ENCODE data around the gene CNTRL. TPM values are rescaled to one million over a fixed set of nuclear protein-coding genes. Genes with fewer than 3 reads are reported as not detected.

Gene CNTRL
- total and polyA plus RNA-seq, 2 of the 8 experiments (the other 6 are each of a cell fraction or from before 2014, with no cell fraction given): 5.1 to 13.9 TPM

DNA sequence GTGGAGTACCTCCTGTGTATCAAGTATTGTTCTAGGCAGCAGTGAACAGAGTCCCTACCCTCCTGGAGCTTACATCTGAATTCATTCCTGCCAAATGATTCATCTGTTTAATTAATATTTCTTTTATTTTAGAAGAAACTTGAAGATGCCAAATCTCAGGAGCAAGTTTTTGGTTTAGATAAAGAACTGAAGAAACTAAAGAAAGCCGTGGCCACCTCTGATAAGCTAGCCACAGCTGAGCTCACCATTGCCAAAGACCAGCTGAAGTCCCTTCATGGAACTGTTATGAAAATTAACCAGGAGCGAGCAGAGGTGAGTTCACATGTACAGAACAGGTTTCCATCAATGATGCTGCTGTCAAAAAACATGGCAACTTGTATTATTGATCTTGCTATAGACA is 69.0 kb downstream of the CNTRL start (continued):
- TF ChIP-seq, protein P1, sequence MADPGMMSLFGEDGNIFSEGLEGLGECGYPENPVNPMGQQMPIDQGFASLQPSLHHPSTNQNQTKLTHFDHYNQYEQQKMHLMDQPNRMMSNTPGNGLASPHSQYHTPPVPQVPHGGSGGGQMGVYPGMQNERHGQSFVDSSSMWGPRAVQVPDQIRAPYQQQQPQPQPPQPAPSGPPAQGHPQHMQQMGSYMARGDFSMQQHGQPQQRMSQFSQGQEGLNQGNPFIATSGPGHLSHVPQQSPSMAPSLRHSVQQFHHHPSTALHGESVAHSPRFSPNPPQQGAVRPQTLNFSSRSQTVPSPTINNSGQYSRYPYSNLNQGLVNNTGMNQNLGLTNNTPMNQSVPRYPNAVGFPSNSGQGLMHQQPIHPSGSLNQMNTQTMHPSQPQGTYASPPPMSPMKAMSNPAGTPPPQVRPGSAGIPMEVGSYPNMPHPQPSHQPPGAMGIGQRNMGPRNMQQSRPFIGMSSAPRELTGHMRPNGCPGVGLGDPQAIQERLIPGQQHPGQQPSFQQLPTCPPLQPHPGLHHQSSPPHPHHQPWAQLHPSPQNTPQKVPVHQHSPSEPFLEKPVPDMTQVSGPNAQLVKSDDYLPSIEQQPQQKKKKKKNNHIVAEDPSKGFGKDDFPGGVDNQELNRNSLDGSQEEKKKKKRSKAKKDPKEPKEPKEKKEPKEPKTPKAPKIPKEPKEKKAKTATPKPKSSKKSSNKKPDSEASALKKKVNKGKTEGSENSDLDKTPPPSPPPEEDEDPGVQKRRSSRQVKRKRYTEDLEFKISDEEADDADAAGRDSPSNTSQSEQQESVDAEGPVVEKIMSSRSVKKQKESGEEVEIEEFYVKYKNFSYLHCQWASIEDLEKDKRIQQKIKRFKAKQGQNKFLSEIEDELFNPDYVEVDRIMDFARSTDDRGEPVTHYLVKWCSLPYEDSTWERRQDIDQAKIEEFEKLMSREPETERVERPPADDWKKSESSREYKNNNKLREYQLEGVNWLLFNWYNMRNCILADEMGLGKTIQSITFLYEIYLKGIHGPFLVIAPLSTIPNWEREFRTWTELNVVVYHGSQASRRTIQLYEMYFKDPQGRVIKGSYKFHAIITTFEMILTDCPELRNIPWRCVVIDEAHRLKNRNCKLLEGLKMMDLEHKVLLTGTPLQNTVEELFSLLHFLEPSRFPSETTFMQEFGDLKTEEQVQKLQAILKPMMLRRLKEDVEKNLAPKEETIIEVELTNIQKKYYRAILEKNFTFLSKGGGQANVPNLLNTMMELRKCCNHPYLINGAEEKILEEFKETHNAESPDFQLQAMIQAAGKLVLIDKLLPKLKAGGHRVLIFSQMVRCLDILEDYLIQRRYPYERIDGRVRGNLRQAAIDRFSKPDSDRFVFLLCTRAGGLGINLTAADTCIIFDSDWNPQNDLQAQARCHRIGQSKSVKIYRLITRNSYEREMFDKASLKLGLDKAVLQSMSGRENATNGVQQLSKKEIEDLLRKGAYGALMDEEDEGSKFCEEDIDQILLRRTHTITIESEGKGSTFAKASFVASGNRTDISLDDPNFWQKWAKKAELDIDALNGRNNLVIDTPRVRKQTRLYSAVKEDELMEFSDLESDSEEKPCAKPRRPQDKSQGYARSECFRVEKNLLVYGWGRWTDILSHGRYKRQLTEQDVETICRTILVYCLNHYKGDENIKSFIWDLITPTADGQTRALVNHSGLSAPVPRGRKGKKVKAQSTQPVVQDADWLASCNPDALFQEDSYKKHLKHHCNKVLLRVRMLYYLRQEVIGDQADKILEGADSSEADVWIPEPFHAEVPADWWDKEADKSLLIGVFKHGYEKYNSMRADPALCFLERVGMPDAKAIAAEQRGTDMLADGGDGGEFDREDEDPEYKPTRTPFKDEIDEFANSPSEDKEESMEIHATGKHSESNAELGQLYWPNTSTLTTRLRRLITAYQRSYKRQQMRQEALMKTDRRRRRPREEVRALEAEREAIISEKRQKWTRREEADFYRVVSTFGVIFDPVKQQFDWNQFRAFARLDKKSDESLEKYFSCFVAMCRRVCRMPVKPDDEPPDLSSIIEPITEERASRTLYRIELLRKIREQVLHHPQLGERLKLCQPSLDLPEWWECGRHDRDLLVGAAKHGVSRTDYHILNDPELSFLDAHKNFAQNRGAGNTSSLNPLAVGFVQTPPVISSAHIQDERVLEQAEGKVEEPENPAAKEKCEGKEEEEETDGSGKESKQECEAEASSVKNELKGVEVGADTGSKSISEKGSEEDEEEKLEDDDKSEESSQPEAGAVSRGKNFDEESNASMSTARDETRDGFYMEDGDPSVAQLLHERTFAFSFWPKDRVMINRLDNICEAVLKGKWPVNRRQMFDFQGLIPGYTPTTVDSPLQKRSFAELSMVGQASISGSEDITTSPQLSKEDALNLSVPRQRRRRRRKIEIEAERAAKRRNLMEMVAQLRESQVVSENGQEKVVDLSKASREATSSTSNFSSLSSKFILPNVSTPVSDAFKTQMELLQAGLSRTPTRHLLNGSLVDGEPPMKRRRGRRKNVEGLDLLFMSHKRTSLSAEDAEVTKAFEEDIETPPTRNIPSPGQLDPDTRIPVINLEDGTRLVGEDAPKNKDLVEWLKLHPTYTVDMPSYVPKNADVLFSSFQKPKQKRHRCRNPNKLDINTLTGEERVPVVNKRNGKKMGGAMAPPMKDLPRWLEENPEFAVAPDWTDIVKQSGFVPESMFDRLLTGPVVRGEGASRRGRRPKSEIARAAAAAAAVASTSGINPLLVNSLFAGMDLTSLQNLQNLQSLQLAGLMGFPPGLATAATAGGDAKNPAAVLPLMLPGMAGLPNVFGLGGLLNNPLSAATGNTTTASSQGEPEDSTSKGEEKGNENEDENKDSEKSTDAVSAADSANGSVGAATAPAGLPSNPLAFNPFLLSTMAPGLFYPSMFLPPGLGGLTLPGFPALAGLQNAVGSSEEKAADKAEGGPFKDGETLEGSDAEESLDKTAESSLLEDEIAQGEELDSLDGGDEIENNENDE (IDR thresholded peaks at IDR 0.05; ENCODE audit: insufficient replicate concordance, low read length): no peak
- TF ChIP-seq YY1 (IDR thresholded peaks at IDR 0.05; ENCODE audit: low read depth, low read length) (no peak), GABPA (IDR thresholded peaks at IDR 0.05; ENCODE audit: borderline replicate concordance, insufficient read depth, low read length) (no peak), SRF (IDR thresholded peaks at IDR 0.05; ENCODE audit: low read depth, low read length) (no peak), CTBP2 (IDR thresholded peaks at IDR 0.05; ENCODE audit: borderline replicate concordance, insufficient read depth, insufficient read length, low read length) (no peak), RBBP5 (IDR thresholded peaks at IDR 0.05; ENCODE audit: borderline replicate concordance, low read depth, low read length) (no peak), JUN (IDR thresholded peaks at IDR 0.05; ENCODE audit: low read depth, low read length) (no peak), JUND (IDR thresholded peaks at IDR 0.05; ENCODE audit: low read length) (no peak), CEBPB (IDR thresholded peaks at IDR 0.05; ENCODE audit: low read depth, low read length) (no peak), BCL11A (IDR thresholded peaks at IDR 0.05; ENCODE audit: low read depth in 2 of 2, low read length in 2 of 2) (no peak)
